ENCODE data around the gene ZNF555.
"Not testable (repeated sequence)": the region's sequence is repeated elsewhere in the genome, so short reads cannot be mapped to it uniquely, and the experiment has no call there.

ZNF555 gene

GRCh38 chr19:2896694-2897093 lies 55.4 kb downstream of the ZNF555 start:
- Histone ChIP-seq H3K9me3 (ENCODE audit: control insufficient read depth, insufficient read depth, low read length) (peaks cover 4% of the 10 kb centered on the region; the same call in 1 of the 2 replicates), H3K36me3 (ENCODE audit: insufficient read depth, low read length) (no peaks in the 10 kb centered on the region), H3K9ac (ENCODE audit: low read depth, low read length) (no peak overlapping the region), H3K4me1 (ENCODE audit: insufficient read depth, low read length) (no peaks in the 10 kb centered on the region)

GRCh38 chr19:2900296-2901252 lies 59.3 kb downstream of the ZNF555 start, which contains the start of gene ZNF57:
ZNF57 (plus strand) TSS chr19:2900928; CDS start chr19:2901046, 118 bp downstream.
- Histone ChIP-seq H3K4me1 (ENCODE audit: insufficient read depth, low read length) (no peaks in the 10 kb centered on the region; the same call in 1 of the 2 replicates), H3K9me3 (ENCODE audit: control insufficient read depth, insufficient read depth, low read length) (peaks cover 4% of the 10 kb centered on the region; the same call in 1 of the 2 replicates), H3K9ac (ENCODE audit: low read depth, low read length) (peak within 1 kb of the TSS; percentile 82), H3K36me3 (ENCODE audit: insufficient read depth, low read length) (no peaks in the 10 kb centered on the region)

GRCh38 chr19:2902590-2903218 lies 61.4 kb downstream of the ZNF555 start:
- H3K4me1 ChIP-seq (ENCODE audit: insufficient read depth, low read length), result no peaks in the 10 kb centered on the region; the same call in 1 of the 2 replicates

GRCh38 chr19:2903326-2903725 lies 62.1 kb downstream of the ZNF555 start:
- not testable (repeated sequence) for H3K9me3 ChIP-seq (ENCODE audit: control insufficient read depth, insufficient read depth, low read length); H3K9ac ChIP-seq (ENCODE audit: low read depth, low read length); H3K4me1 ChIP-seq (ENCODE audit: insufficient read depth, low read length); H3K36me3 ChIP-seq (ENCODE audit: insufficient read depth, low read length)

More at GRCh38 chr19:2902590-2903218, 61.4 kb downstream of the ZNF555 start:
- Histone ChIP-seq H3K9ac (ENCODE audit: low read depth, low read length) (no peak overlapping the region), H3K36me3 (ENCODE audit: insufficient read depth, low read length) (no peaks in the 10 kb centered on the region), H3K9me3 (ENCODE audit: control insufficient read depth, insufficient read depth, low read length) (no peaks in the 10 kb centered on the region)

GRCh38 chr19:2905918-2906519 lies 64.7 kb downstream of the ZNF555 start:
- Histone ChIP-seq H3K9me3 (ENCODE audit: control insufficient read depth, insufficient read depth, low read length) (no peaks in the 10 kb centered on the region), H3K9ac (ENCODE audit: low read depth, low read length) (no peak overlapping the region), H3K4me1 (ENCODE audit: insufficient read depth, low read length) (no peaks in the 10 kb centered on the region; the same call in 1 of the 2 replicates), H3K36me3 (ENCODE audit: insufficient read depth, low read length) (no peaks in the 10 kb centered on the region)

- Histone ChIP-seq H3K4me1 (ENCODE audit: insufficient read depth, low read length) (no peaks in the 10 kb centered on the region; the same call in 1 of the 2 replicates), H3K9me3 (ENCODE audit: control insufficient read depth, insufficient read depth, low read length) (0 out of 2 replicates have a peak, but pooled peaks cover 4% of the 10 kb centered on the region), H3K9ac (ENCODE audit: low read depth, low read length) (no peak overlapping the region), H3K36me3 (ENCODE audit: insufficient read depth, low read length) (no peaks in the 10 kb centered on the region)
Measured at GRCh38 chr19:2906631-2907195, 65.4 kb downstream of the ZNF555 start.

All from ES-I3 (cell line).